Central memory CD8-positive, alpha-beta T cell (primary cell): ENCODE measurements around the gene SH2D7.

Experiments used
- ATAC-seq: fragments of 150-1000 bp; cut with Tn5 transposase; replicated peaks from 2 replicates; pipeline ENCODE4 v1.10.0; 2022; ENCODE audit warnings: mild to moderate bottlenecking, moderate FRiP score, moderate number of reproducible peaks; ENCODE audit not compliant: poor library complexity, severe bottlenecking; ENCODE audit errors: extremely low read depth
- DNase-seq, 2 donors: peaks; one replicate each; pipeline ENCODE4 v3.0.0; 2021; ENCODE audit warnings: low spot score in 2 of 2
- H3K27ac Mint-ChIP-seq: one replicate; pipeline ENCODE4 v1.8.0; 2022; ENCODE audit warnings: low read depth, mild to moderate bottlenecking, moderate library complexity, mixed read lengths
- H3K27me3 Mint-ChIP-seq: one replicate; pipeline ENCODE4 v1.8.0; 2022; ENCODE audit warnings: mixed read lengths
- H3K36me3 Mint-ChIP-seq: one replicate; pipeline ENCODE4 v1.8.0; 2022; ENCODE audit warnings: mild to moderate bottlenecking, moderate library complexity, mixed read lengths; ENCODE audit not compliant: insufficient read depth
- H3K4me1 Mint-ChIP-seq: one replicate; pipeline ENCODE4 v1.8.0; 2022; ENCODE audit warnings: mixed read lengths
- H3K4me3 Mint-ChIP-seq: one replicate; pipeline ENCODE4 v1.8.0; 2022; ENCODE audit warnings: mild to moderate bottlenecking, moderate library complexity, mixed read lengths
- H3K9me3 Mint-ChIP-seq: one replicate; pipeline ENCODE4 v1.8.0; 2022; ENCODE audit warnings: mixed read lengths

Gene SH2D7

DNA sequence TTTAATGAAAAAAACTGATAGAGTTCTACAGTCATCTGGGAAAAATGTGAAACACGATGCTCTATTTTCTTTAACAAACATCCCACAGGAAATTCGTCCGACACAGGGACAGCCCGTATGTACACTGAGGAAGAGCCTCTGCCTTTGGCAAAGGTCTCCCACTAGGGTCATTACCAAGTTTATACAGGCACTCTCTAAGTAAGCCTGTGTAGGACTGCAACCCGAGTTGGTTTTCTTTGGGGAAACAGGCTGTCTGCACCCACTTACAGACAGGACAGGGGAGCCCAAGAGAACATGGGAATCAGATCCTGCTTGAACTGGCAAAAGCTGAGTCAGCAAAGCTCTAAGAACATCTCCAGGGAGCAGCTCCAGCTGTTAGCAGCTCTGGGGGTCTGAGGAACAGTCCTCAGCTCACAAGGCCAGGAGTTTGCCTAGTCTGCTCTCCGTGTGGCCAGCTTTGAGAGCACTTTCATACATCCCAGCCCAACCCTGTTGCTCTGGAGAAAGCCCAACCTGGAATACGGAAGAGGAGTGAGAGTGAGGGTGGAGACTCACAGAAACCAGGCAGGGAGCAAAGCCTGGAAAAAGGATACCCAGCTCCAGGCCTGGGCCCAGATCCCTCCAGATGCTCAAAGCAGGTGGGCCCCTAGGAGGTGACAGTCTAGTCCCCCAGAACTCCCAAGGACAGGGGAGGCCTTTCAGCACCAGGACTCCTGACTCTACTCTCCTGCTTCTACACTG lies 16.7 kb upstream of the SH2D7 start:
- H3K9me3 Mint-ChIP-seq = no peaks in the 10 kb centered on the region
- peak overlapping the region; percentile 94 for H3K4me3 Mint-ChIP-seq
- peaks cover 50% of the 10 kb centered on the region for H3K4me1 Mint-ChIP-seq
- peak overlapping the region; percentile 98 for H3K27ac Mint-ChIP-seq
- ATAC-seq (no peak), DNase-seq (no peak)
- H3K27me3 Mint-ChIP-seq = no peaks in the 10 kb centered on the region
- H3K36me3 Mint-ChIP-seq = peaks cover 12% of the 10 kb centered on the region

DNA sequence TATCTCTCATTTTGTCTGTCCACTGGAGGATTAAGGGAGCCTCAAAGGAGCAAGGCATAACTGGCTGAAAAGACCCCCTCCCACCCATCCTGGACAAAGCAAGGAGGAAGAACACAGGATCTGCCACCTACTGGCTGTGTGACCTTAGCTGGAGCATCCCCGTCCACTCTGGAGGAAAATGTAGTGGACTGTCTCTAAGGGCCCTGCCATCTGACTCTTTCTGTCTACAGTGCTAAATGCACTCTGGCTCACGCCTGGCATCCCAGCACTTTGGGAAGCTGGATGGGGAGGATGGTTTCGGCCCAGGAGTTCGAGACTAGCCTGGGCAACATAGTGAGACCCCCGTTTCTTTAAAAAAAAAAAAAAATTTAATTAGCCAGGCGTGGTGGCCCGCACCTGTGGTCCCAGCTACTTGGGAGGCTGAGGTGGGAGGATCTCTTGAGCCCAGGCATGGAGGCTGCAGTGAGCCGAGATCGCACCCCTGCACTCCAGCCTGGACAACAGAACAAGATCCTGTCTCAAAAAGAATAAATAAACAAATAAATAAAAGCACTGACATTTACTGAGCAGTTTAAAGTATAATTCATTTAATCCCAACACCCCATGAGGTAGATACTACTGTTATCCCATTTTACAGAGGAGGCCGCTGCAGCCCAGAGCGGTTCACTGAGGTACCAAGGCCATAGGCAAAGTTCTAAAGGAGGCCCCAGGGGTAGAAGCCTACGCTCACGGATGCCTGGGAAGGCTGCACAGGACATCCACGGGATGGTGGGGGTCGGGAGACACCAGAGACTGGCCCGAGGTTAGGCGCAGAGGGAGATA lies 15.9 kb upstream of the SH2D7 start:
- ATAC-seq (peak; percentile 33), DNase-seq (no peak)
- H3K4me1 Mint-ChIP-seq = peaks cover 50% of the 10 kb centered on the region
- peaks cover 12% of the 10 kb centered on the region for H3K36me3 Mint-ChIP-seq
- H3K27ac Mint-ChIP-seq = peak overlapping the region; percentile 98
- no peaks in the 10 kb centered on the region for H3K27me3 Mint-ChIP-seq
- H3K9me3 Mint-ChIP-seq = no peaks in the 10 kb centered on the region
- peak overlapping the region; percentile 94 for H3K4me3 Mint-ChIP-seq

GRCh38 chr15:78077053-78077870 lies 15.1 kb upstream of the SH2D7 start, which contains the start of gene TBC1D2B:
Gene TBC1D2B (minus strand): TSS chr15:78077711. CDS start chr15:78077652, 59 bp downstream.
- H3K4me1 Mint-ChIP-seq = peaks cover 46% of the 10 kb centered on the region
- H3K27ac Mint-ChIP-seq = peak within 1 kb of the TSS; percentile 98
- H3K9me3 Mint-ChIP-seq = no peaks in the 10 kb centered on the region
- peaks cover 12% of the 10 kb centered on the region for H3K36me3 Mint-ChIP-seq
- no peaks in the 10 kb centered on the region for H3K27me3 Mint-ChIP-seq
- H3K4me3 Mint-ChIP-seq = peak within 1 kb of the TSS; percentile 94
- ATAC-seq = peak; percentile 75
- DNase-seq = peak; percentile 35 to 42

- no peaks in the 10 kb centered on the region for H3K9me3 Mint-ChIP-seq
- H3K36me3 Mint-ChIP-seq = peaks cover 12% of the 10 kb centered on the region
- ATAC-seq = peak; percentile 25
- H3K27ac Mint-ChIP-seq = peak overlapping the region; percentile 98
- no peaks in the 10 kb centered on the region for H3K27me3 Mint-ChIP-seq
- no peak for DNase-seq
- H3K4me1 Mint-ChIP-seq = peaks cover 40% of the 10 kb centered on the region
- H3K4me3 Mint-ChIP-seq = peak overlapping the region; percentile 94
Measured at GRCh38 chr15:78077871-78078210, 14.5 kb upstream of the SH2D7 start.

GRCh38 chr15:78079298-78080087 lies 12.9 kb upstream of the SH2D7 start:
- Mint-ChIP-seq H3K36me3 (peaks cover 13% of the 10 kb centered on the region), H3K4me1 (peaks cover 31% of the 10 kb centered on the region), H3K27me3 (no peaks in the 10 kb centered on the region), H3K27ac (peak overlapping the region; percentile 78), H3K9me3 (no peaks in the 10 kb centered on the region), H3K4me3 (no peak overlapping the region)
- ATAC-seq (no peak), DNase-seq (no peak)

- peaks cover 11% of the 10 kb centered on the region for H3K36me3 Mint-ChIP-seq
- H3K4me3 Mint-ChIP-seq = no peak overlapping the region
- no peak for DNase-seq
- H3K9me3 Mint-ChIP-seq = no peaks in the 10 kb centered on the region
- no peak for ATAC-seq
- peak overlapping the region; percentile 62 for H3K27ac Mint-ChIP-seq
- no peaks in the 10 kb centered on the region for H3K27me3 Mint-ChIP-seq
- peaks cover 25% of the 10 kb centered on the region for H3K4me1 Mint-ChIP-seq
Measured at GRCh38 chr15:78080088-78080460, 12.3 kb upstream of the SH2D7 start.

DNA sequence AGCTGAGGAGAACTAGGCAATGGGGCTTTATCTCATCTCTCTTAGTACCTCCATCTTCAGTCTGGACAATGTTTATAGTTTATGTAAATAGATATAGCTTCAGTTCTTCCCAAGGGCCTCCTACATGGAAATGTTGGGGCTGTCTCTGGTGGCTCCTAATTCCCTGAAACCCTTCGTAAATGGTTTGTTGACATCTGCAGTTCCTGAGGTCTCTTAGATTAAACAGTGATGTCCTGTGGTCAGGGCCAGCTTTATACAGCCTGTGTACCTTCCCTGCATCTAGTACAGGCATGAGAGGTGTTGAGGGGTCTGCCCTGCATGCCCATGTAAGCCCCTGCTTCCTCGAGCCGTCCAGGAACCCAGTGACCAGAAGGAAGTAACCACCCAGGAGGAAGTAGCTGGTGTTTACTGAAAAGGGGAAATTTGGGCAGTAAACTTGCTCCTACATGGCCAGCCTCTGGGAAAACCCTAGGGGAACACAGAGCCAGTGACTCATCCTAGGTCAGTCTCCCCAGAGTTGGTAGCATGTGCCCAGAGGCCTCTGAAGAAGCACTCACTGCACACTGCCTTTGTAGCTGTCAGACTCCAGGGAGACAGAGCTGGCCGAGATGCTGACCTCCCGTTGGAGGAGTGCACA lies 10.1 kb upstream of the SH2D7 start:
- peaks cover 6% of the 10 kb centered on the region for H3K4me1 Mint-ChIP-seq
- DNase-seq (no peak), ATAC-seq (no peak)
- no peaks in the 10 kb centered on the region for H3K9me3 Mint-ChIP-seq
- H3K4me3 Mint-ChIP-seq = no peak overlapping the region
- no peak overlapping the region for H3K27ac Mint-ChIP-seq
- no peaks in the 10 kb centered on the region for H3K27me3 Mint-ChIP-seq
- peaks cover 5% of the 10 kb centered on the region for H3K36me3 Mint-ChIP-seq

DNA sequence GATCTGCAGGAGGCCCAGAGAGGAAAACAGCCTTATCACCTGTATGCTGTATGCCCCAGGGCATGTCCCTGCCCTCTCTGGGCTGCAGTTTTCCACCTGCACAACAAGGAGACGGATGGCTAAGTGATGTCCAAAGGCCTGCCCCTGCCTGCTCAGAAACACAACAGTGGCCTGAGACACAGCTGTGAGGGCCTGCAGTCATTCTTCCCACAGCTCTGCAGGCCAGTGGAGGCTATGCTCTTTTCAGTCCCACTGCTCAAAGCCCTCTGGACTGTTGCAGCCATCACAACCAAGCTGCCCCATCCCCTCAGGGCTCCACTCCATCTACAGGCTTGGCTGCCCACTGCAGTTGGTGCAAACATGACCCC lies 9.6 kb upstream of the SH2D7 start:
- DNase-seq = no peak
- peaks cover 3% of the 10 kb centered on the region for H3K36me3 Mint-ChIP-seq
- H3K27me3 Mint-ChIP-seq = no peaks in the 10 kb centered on the region
- no peak for ATAC-seq
- H3K4me3 Mint-ChIP-seq = no peak overlapping the region
- H3K27ac Mint-ChIP-seq = no peak overlapping the region
- peaks cover 5% of the 10 kb centered on the region for H3K4me1 Mint-ChIP-seq
- H3K9me3 Mint-ChIP-seq = no peaks in the 10 kb centered on the region

GRCh38 chr15:78083186-78083585 lies 9.2 kb upstream of the SH2D7 start:
- Mint-ChIP-seq H3K4me3 (no peak overlapping the region), H3K27me3 (no peaks in the 10 kb centered on the region), H3K36me3 (peaks cover 2% of the 10 kb centered on the region), H3K9me3 (no peaks in the 10 kb centered on the region), H3K4me1 (peaks cover under 1% of the 10 kb centered on the region), H3K27ac (no peak overlapping the region)
- no peak for DNase-seq
- ATAC-seq = no peak

DNA sequence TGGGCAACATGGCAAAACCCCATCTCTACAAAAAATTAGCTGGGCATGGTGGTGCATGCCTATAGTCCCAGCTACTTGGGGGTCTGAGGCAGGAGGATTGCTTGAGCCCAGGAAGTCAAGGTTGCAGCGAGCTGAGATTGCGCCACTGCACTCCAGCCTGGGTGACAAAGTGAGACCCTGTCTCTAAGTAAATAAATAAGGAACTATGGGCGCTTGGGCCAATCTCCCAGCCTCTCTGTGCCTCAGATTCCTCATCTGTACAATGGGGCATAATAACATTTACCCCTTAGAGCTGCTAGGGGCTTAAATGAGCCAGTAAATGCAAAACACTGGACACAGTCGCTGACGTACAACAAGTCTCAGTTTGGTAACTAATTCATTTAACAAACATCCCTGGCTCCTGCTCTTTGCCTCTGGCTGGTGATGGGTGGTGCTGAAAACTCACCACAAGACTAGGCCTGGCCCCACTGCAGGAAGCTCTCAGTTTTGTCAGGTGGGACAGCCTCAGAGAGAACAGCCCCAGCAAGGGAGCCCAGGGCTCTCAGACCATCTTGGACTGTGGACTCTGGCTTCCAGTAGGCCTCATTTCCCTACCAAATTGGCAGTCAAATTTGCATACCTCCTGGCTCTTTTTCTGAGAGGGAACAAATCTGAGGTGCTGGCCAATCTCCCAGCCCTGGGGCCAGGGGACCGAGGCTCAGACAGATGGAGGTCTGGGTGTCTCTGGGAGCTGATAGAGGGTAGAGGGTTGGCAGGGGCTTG lies 8.5 kb upstream of the SH2D7 start:
- ATAC-seq = no peak
- Mint-ChIP-seq H3K27me3 (no peaks in the 10 kb centered on the region), H3K36me3 (peaks cover 2% of the 10 kb centered on the region), H3K4me1 (no peaks in the 10 kb centered on the region), H3K4me3 (no peak overlapping the region), H3K27ac (no peak overlapping the region), H3K9me3 (no peaks in the 10 kb centered on the region)
- DNase-seq = no peak

GRCh38 chr15:78084449-78084750 lies 8.0 kb upstream of the SH2D7 start:
- Mint-ChIP-seq H3K36me3 (peaks cover 2% of the 10 kb centered on the region), H3K9me3 (no peaks in the 10 kb centered on the region), H3K27ac (no peak overlapping the region), H3K4me1 (no peaks in the 10 kb centered on the region), H3K4me3 (no peak overlapping the region), H3K27me3 (no peaks in the 10 kb centered on the region)
- DNase-seq = no peak
- ATAC-seq = no peak
